Endothelial cell of umbilical vein (primary cell): ENCODE measurements around the gene CX3CR1. TPM values are rescaled to one million over a fixed set of nuclear protein-coding genes. Genes with fewer than 3 reads are reported as not detected.

ENCODE experiments used
- BruUV-seq: library from RNA; stranded (reverse); fragments of 400-500 nt; replicated peaks from 2 replicates; lab custom pipeline; 2021; lab: Mats Ljungman, UMichigan
- CTCF ChIA-PET: fragments of 300-600, 350-600 bp; sonication (Branson Sonifier 250); formaldehyde crosslinking; loops from one replicate; lab custom pipeline; 2021; ENCODE audit warnings: antibody characterized with exemption, inconsistent platforms; lab: Charles Lee
- POLR2A ChIA-PET: fragments of 300-600, 350-600 bp; sonication (Branson Sonifier 250); formaldehyde crosslinking; loops from one replicate; lab custom pipeline; 2021; ENCODE audit warnings: antibody characterized with exemption, inconsistent platforms; lab: Charles Lee
- DNase-seq: peaks from one replicate; pipeline ENCODE4 v3.0.0-alpha.2; 2011; ENCODE audit warnings: low read depth, low spot score
- FAIRE-seq: peaks from 2 replicates; lab custom pipeline; 2011; peaks lifted over from hg19 to GRCh38; lab: Jason Lieb, UNC
- H2AFZ ChIP-seq: 2 replicates; pipeline ENCODE4 v1.6.0; 2012; ENCODE audit warnings: low read depth, low read length, control low read depth, inconsistent platforms
- H3K27ac ChIP-seq: 2 replicates; pipeline ENCODE4 v1.5.1; 2011; ENCODE audit warnings: low read depth, mild to moderate bottlenecking, control low read depth, low read length, moderate library complexity; ENCODE audit not compliant: insufficient read depth
- H3K27me3 ChIP-seq, 2 experiments: 2 replicates each; pipeline versions ENCODE4 v1.6.0 to v1.6.1; 2011; ENCODE audit warnings: low read length in 2 of 2, mixed read lengths in 1 of 2; ENCODE audit not compliant: control insufficient read depth in 2 of 2, insufficient read depth in 2 of 2
- H3K36me3 ChIP-seq, 2 experiments: 2 replicates in 1 of 2; 3 replicates in 1 of 2; pipeline ENCODE4 v1.5.1; 2011; ENCODE audit warnings: low read length in 2 of 2, mild to moderate bottlenecking in 1 of 2, moderate library complexity in 1 of 2; ENCODE audit not compliant: control insufficient read depth in 2 of 2, insufficient read depth in 2 of 2; ENCODE audit errors: extremely low read depth in 1 of 2
- H3K4me1 ChIP-seq: 3 replicates; pipeline ENCODE4 v1.5.1; 2011; ENCODE audit warnings: mild to moderate bottlenecking, low read length; ENCODE audit not compliant: control insufficient read depth, insufficient read depth; ENCODE audit errors: extremely low read depth
- H3K4me2 ChIP-seq: 2 replicates; pipeline ENCODE4 v1.6.1; 2011; ENCODE audit warnings: low read length, control low read depth, mixed read lengths; ENCODE audit not compliant: insufficient read depth
- H3K4me3 ChIP-seq, 3 experiments: fragments of 200-600 bp in 1 of 3; sonication (generic), shearing (Covaris generic) in 1 of 3; replicated peaks in 1 of 3; 2 replicates each; pipeline ENCODE4 v1.5.1; 2011 to 2016; ENCODE audit warnings: control low read depth in 3 of 3, low read length in 3 of 3, mild to moderate bottlenecking in 2 of 3, inconsistent platforms in 1 of 3, low read depth in 1 of 3, moderate library complexity in 1 of 3; ENCODE audit not compliant: insufficient read depth in 1 of 3
- H3K79me2 ChIP-seq: 2 replicates; pipeline ENCODE4 v1.6.0; 2012; ENCODE audit warnings: low read length, inconsistent platforms; ENCODE audit not compliant: control insufficient read depth, insufficient read depth
- H3K9ac ChIP-seq: replicated peaks from 2 replicates; pipeline ENCODE3; 2011; ENCODE audit warnings: low read length, control low read depth; ENCODE audit not compliant: insufficient read depth; ENCODE audit errors: extremely low read depth
- H3K9me1 ChIP-seq: replicated peaks from 3 replicates; pipeline ENCODE4 v1.6.0; 2011; ENCODE audit warnings: mild to moderate bottlenecking, low read length; ENCODE audit not compliant: control insufficient read depth, insufficient read depth; ENCODE audit errors: extremely low read depth
- H3K9me3 ChIP-seq: replicated peaks from 2 replicates; pipeline ENCODE4 v1.5.1; 2012; ENCODE audit warnings: low read length, inconsistent platforms; ENCODE audit not compliant: control insufficient read depth, insufficient read depth
- H4K20me1 ChIP-seq: replicated peaks from 2 replicates; pipeline ENCODE3; 2011; ENCODE audit warnings: mild to moderate bottlenecking, low read length; ENCODE audit not compliant: control insufficient read depth, insufficient read depth; ENCODE audit errors: extremely low read depth
- CTCF ChIP-seq, 2 donors: IDR thresholded peaks; 1 replicate in 1 of 2; 2 replicates in 1 of 2; pipeline ENCODE4 v1.5.1; 2011; ENCODE audit warnings: low read length in 2 of 2, mild to moderate bottlenecking in 2 of 2, moderate library complexity in 2 of 2, control low read depth in 1 of 2, inconsistent platforms in 1 of 2, low read depth in 1 of 2; ENCODE audit not compliant: insufficient read depth in 1 of 2; ENCODE audit errors: extremely low read depth in 1 of 2
- EZH2 ChIP-seq: IDR thresholded peaks from 2 replicates; pipeline ENCODE4 v1.6.1; 2012; ENCODE audit warnings: borderline replicate concordance, low read depth, mild to moderate bottlenecking, moderate library complexity, low read length, inconsistent platforms; ENCODE audit not compliant: severe bottlenecking
- FOS ChIP-seq: IDR thresholded peaks from 2 replicates; pipeline ENCODE4 v1.6.1; 2011; ENCODE audit warnings: mild to moderate bottlenecking, low read length, moderate library complexity, borderline replicate concordance; ENCODE audit not compliant: insufficient read depth
- GATA2 ChIP-seq: IDR thresholded peaks from 2 replicates; pipeline ENCODE4 v1.7.0; 2011; ENCODE audit warnings: low read depth, mild to moderate bottlenecking, moderate library complexity, mixed read lengths, low read length; ENCODE audit not compliant: insufficient read length, insufficient read depth
- JUN ChIP-seq: IDR thresholded peaks from 2 replicates; pipeline ENCODE4 v1.6.1; 2011; ENCODE audit warnings: borderline replicate concordance, low read depth; ENCODE audit not compliant: insufficient read length, insufficient read depth
- MYC ChIP-seq: IDR thresholded peaks from one replicate; pipeline ENCODE4 v1.6.1; 2011; ENCODE audit warnings: mild to moderate bottlenecking, low read depth, low read length
- POLR2A ChIP-seq: IDR thresholded peaks from 2 replicates; pipeline ENCODE4 v1.6.1; 2012; ENCODE audit warnings: low read depth, mild to moderate bottlenecking, control low read depth, low read length
- POLR2AphosphoS5 ChIP-seq: IDR thresholded peaks from 2 replicates; pipeline ENCODE4 v1.6.1; 2012; ENCODE audit warnings: low read depth, mild to moderate bottlenecking, control low read depth, low read length, moderate library complexity; ENCODE audit not compliant: insufficient read depth
- dilution Hi-C: fragments of 300-500 bp; cut with MboI; formaldehyde crosslinking; loops from one replicate; pipeline ENCODE4 v1.15.0; 2019; ENCODE audit warnings: low sequenced_read_pairs; ENCODE audit not compliant: extremely low pct_ligation_motif_present
- intact Hi-C: fragments of 100-400 bp; cut with micrococcal nuclease; formaldehyde crosslinking; loops from one replicate; pipeline ENCODE4 v1.10.0; 2022
- polyA plus RNA-seq, 4 experiments: library from polyadenylated mRNA; depleted of rRNA in 3 of 4; stranded (reverse) in 3 of 4; unstranded in 1 of 4; fragments of >200 nt; gene quantifications; 2 replicates each; pipeline versions ENCODE4 v1.2.1 to v1.2.3, GENCODE V29; 2011 to 2012; ENCODE audit warnings: missing spikeins in 1 of 4
- total RNA-seq: library from RNA; stranded (reverse); gene quantifications from 2 replicates; pipeline ENCODE4 v1.2.3, GENCODE V29; 2021
- TF ChIP-seq, protein P1 (sequence below): IDR thresholded peaks from 2 replicates; pipeline ENCODE4 v1.6.1; 2011; ENCODE audit not compliant: insufficient read depth, insufficient read length

The CX3CR1 gene
- total and polyA plus RNA-seq, 2 donors (not counting 3 experiments of a cell fraction or from before 2014, with no cell fraction given) = not detected

DNA sequence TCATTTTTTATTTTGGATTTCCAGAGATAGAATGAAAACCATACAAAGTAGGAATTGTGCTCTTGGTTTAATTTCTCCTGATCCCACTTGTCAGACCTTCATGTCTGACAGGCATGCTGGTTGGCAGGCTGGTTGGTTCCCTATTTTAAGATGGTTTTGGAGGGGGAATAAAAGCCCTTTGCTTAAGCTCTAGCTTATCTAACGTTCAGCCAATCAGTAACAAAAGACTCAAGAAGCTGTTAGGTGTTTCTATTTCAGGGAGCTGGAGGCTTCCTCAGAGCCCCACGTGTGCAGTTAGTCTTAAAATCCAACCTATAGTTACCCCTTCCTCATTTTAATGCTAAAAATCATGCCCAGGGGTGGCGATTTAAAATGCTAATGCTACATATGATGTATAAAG, 47.0 kb downstream of the CX3CR1 start:
- H4K20me1 ChIP-seq = no peaks in the 10 kb centered on the region
- ChIA-PET POLR2A (no interaction called here), CTCF (interaction anchor here (1.2 to 2.2 kb wide), 2 partner anchors 13 to 55 kb away, joined by 3 to 5 read pairs; no protein-coding TSS in a partner anchor)
- intact Hi-C loops (no loop called here), dilution Hi-C loops (no loop called here)
- no peaks in the 10 kb centered on the region for H3K36me3 ChIP-seq
- H3K79me2 ChIP-seq = no peaks in the 10 kb centered on the region
- FAIRE-seq = no peak
- H3K4me3 ChIP-seq = no peak overlapping the region
- BruUV-seq = no TSS peak
- no peak overlapping the region for H3K27ac ChIP-seq
- no peaks in the 10 kb centered on the region for H3K4me1 ChIP-seq
- TF ChIP-seq MYC (no peak), JUN (no peak), GATA2 (no peak), CTCF (IDR thresholded peaks at IDR 0.05; ENCODE audit: extremely low read depth in 1 of 2, insufficient read depth in 1 of 2, low read depth in 1 of 2, low read length in 2 of 2) (no peak), POLR2A (no peak), EZH2 (no peak), POLR2AphosphoS5 (no peak), FOS (no peak)
- TF ChIP-seq, protein P1, sequence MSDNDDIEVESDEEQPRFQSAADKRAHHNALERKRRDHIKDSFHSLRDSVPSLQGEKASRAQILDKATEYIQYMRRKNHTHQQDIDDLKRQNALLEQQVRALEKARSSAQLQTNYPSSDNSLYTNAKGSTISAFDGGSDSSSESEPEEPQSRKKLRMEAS = no peak
- H3K9me1 ChIP-seq = no peaks in the 10 kb centered on the region
- DNase-seq = no peak
- H3K9me3 ChIP-seq = no peaks in the 10 kb centered on the region
- H3K27me3 ChIP-seq = peaks cover 21 to 24% of the 10 kb centered on the region in 2 experiments
- H2AFZ ChIP-seq = no peak overlapping the region
- H3K4me2 ChIP-seq = no peak overlapping the region
- H3K9ac ChIP-seq = no peak overlapping the region
